Dedifferentiated amniotic fluid mesenchymal stem cell (primary cell): ENCODE results near the gene LRRC32.

Experiments used
- DNase-seq: peaks from one replicate; pipeline ENCODE4 v3.0.0-alpha.2; 2016; ENCODE audit errors: extremely low spot score

Gene LRRC32

GRCh38 chr11:76670485-76671236 lies at the start of gene LRRC32:
TSS of gene LRRC32 (minus strand) at chr11:76670747. CDS start at chr11:76665954, 4,793 bp downstream.
- DNase-seq: no peak

- DNase-seq: no peak
Measured at GRCh38 chr11:76719686-76720085, 49.1 kb upstream of the LRRC32 start.

GRCh38 chr11:76719281-76719680 lies 48.7 kb upstream of the LRRC32 start:
- no peak for DNase-seq

GRCh38 chr11:76717816-76718215 lies 47.3 kb upstream of the LRRC32 start:
- DNase-seq: no peak

GRCh38 chr11:76717369-76717768 lies 46.8 kb upstream of the LRRC32 start:
- DNase-seq: no peak

- DNase-seq: no peak
Measured at GRCh38 chr11:76716268-76716667, 45.7 kb upstream of the LRRC32 start.

- DNase-seq: no peak
Measured at GRCh38 chr11:76714493-76714892, 43.9 kb upstream of the LRRC32 start.

GRCh38 chr11:76713499-76713898 lies 43.0 kb upstream of the LRRC32 start:
- no peak for DNase-seq

GRCh38 chr11:76712125-76712524 lies 41.6 kb upstream of the LRRC32 start:
- no peak for DNase-seq

GRCh38 chr11:76709756-76710155 lies 39.2 kb upstream of the LRRC32 start:
- no peak for DNase-seq

GRCh38 chr11:76708972-76709660 lies 38.6 kb upstream of the LRRC32 start:
- no peak for DNase-seq

GRCh38 chr11:76707293-76707825 lies 36.8 kb upstream of the LRRC32 start:
- DNase-seq: no peak

GRCh38 chr11:76706667-76707066 lies 36.1 kb upstream of the LRRC32 start:
- no peak for DNase-seq

- DNase-seq: no peak
Measured at GRCh38 chr11:76705826-76706225, 35.3 kb upstream of the LRRC32 start.

GRCh38 chr11:76704171-76704948 lies 33.8 kb upstream of the LRRC32 start:
- DNase-seq: no peak

- no peak for DNase-seq
Measured at GRCh38 chr11:76703707-76704106, 33.2 kb upstream of the LRRC32 start.

- DNase-seq: no peak
Measured at GRCh38 chr11:76702336-76703128, 32.0 kb upstream of the LRRC32 start.

- DNase-seq: no peak
Measured at GRCh38 chr11:76701294-76702040, 30.9 kb upstream of the LRRC32 start.

- DNase-seq: peak; percentile 61
Measured at GRCh38 chr11:76700177-76701100, 29.9 kb upstream of the LRRC32 start.
